SW480 (cell line): ENCODE data around the gene STARD3.

Experiments used
- DNase-seq: peaks from one replicate; pipeline ENCODE4 v3.0.0-alpha.2; 2016; ENCODE audit warnings: low spot score

STARD3 gene

GRCh38 chr17:39672522-39673334 is 35.8 kb downstream of the STARD3 start:
- DNase-seq, result no peak

GRCh38 chr17:39673335-39674081 is 36.6 kb downstream of the STARD3 start:
- DNase-seq, result no peak

GRCh38 chr17:39674179-39674578 is 37.2 kb downstream of the STARD3 start:
- DNase-seq, result no peak

GRCh38 chr17:39674702-39675389 is 37.9 kb downstream of the STARD3 start:
- peak; percentile 38 for DNase-seq

- no peak for DNase-seq
These were observed 38.6 kb downstream of the STARD3 start for GRCh38 chr17:39675390-39676082.

DNA sequence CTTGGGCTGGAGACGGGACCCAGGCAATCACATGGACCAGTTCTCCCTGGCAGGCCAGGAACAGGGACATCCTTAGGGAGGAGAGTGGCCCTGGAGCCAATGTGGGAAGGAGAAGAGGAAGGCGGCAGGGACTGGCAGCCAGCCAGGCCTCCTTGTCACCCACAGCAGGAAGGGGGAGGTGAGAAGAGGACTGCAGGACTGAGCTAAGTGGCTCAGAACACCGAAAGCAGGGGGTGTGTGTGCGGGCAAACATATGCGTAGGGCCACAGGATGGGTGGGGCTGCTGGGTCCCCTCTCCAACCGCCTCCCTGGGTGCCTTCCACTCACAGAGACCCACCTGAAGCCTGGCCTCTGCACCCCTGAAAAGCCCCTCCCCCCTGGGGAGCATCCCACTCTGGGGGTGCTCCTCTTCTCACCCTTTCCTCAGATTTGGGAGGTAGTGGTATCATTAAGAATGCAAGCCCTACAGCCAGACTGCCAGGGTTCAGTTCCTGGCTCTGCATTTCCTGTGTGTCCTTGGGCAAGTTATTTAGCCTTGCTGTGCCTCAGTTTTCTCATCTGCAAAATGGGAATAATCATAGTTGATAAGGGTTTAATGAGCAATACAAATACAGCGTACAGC is 39.4 kb downstream of the STARD3 start:
- DNase-seq, result peak; percentile 49

GRCh38 chr17:39677072-39677471 is 40.1 kb downstream of the STARD3 start:
- DNase-seq, result no peak

DNA sequence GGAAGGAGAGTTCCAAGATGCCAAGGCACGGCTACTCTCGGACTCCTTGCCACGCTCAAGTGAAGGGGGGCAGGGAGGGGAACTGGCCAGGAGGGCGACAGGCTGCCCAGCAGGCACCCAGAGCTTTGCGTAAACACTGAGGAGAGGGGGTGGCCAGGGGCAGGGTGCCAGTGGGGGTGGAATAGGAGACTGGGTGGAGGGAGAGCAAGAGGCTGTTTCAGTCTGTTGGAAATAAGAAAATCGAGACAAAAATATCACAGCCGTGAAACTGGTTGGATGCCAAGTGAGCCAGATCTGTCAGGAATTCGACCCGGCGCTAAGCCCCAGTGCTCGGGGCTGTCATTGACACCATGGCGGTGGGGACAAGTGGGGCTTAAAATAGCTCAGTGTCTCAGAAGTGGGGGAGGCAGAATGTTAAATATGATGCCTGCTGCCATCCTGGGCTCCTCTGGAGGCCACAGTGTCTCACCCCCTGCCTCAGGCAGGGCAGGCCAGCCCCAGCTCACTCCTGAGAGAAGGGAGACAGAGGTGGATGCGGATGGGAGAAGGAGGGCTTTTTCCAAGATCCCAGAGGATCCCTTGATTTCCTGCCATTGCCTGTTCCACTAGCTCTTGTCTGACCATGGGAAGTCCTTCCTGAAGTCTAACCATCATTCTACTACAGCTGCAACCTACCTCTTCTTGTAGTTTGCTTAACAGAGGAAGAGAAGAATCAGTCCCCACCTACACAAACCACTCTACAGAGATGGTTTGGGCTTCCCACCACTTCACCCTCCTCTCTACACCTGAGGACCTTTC is 40.8 kb downstream of the STARD3 start:
- no peak for DNase-seq

GRCh38 chr17:39678340-39679116 is 41.6 kb downstream of the STARD3 start:
- peak; percentile 68 for DNase-seq

GRCh38 chr17:39679521-39680192 is 42.7 kb downstream of the STARD3 start:
- no peak for DNase-seq

DNA sequence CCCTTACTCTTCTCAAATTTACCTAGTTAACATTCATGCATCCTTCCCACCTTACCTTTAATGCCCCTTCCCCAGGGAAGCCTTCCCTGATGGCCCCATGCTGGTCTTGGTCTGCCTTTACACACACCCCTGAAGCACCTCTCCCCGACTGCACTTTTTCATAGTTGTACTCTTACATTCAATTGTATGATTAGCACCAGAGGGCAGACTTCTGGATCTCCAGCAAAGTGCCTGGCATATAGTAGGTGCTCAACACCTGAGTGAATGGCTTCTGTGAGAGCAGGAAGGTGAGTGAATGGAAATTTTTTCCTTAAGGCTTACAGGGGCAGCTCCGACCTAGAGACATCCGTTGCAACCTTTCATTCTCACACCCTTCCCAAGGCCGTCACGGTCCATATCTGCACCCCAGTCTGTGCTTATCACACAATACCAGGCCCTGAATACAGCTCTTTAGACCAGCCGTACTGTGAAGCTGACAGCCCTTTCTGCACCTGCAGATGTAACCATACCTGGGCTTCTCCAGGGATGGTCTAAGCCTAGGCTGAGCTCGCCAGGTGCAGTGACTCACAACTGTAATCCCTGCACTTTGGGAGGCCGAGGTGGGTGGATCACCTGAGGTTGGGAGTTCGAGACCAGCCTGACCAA is 46.5 kb downstream of the STARD3 start:
- no peak for DNase-seq

DNA sequence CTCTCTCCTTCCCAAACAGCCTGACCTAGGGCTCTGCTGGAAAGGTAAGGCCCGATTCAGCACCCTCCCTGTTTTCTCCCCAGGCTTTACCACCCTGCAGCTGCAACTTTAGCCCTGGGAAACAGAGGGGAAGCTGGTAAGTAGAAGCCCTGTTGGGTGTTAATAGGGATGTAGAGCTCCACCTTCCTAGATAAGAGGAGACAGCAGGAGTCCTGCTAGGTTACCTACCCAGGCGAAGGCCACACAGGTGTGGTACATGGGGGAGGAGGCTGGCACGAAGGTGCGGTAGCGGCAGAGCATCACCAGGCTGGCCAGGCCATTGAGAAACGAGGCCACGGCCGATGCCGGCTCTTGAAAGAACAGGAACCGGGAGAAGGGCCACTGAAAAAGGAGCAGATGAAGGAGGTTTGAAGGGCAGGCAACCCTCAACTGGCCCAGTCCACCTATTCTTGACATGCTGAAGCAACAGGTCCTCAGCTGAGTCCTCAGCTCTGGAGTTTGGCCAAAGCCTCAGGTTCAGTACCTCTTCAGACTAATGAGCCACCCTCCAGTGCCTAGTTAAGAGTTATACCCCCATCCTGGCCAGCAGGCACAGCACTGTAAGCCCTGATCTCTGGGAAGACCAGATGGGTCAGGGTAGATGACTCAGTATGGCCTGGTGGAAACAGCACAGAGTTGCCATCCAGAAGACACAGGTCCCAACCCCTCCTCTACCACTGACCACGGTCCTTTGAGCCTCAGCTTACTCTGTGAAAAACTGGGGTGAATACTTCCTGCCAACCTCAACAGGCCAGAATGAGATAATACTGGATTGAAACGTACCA is 47.6 kb downstream of the STARD3 start:
- no peak for DNase-seq

GRCh38 chr17:39687101-39687545 is 50.2 kb downstream of the STARD3 start:
- no peak for DNase-seq

DNA sequence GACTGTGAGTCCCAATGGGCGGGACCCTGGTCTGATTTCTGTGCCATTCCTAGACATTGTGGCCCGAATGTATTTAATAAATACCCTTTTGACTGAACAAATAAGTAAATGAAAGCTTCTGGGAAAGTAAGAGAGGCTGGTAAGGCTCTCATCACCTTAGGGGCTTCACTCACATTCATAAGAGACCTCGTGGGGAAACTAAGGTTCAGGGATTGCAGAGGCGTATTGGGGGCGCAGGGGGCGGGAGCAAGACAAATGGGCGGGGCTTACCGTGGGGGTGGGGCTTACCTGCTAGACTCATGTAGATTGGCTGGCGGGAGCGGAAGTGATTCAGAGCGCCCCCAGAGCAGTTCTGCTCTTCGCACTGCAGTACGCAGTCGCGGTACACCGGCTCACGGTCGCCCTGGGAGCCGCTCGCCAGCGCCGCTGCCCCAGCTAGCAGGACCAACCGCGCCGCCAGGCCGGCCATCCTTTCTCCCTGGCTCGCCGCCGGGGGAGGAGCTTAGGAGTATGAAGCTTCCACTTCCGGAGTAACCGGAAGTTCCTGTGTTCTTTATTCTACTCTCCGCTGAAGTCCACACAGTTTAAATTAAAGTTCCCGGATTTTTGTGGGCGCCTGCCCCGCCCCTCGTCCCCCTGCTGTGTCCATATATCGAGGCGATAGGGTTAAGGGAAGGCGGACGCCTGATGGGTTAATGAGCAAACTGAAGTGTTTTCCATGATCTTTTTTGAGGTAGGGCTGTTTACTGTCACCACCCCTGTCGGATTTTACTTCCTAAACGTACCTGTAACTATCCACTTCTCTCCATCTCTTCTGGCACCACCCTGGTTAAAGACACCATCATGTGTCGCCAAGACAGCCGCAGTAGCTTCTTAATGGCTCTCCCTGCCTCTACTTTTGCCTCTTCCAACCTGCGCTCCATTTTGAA is 50.9 kb downstream of the STARD3 start, which contains the start of gene PGAP3:
TSS of gene PGAP3 (minus strand) at position 512 of the 929 bp plus-strand sequence. CDS start at position 469, 43 bp downstream.
- peak; percentile 95 for DNase-seq

DNA sequence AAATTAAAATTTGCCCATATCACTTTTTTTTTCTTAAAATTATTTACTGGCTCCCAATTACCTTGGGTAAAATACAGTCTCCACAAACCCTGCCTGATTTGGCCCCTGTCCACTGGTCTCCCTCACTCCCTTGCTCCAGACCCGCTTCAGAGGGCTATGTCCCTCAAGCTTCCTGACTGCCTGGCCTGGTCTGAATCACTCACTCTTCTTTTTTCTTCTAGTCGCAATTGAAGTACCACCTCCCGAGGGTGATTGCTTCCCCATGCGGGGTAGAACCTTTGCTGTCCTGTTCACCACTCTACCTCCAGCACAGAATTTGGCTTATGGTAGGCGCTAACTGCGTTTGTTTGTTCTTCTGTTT is 51.5 kb downstream of the STARD3 start:
- DNase-seq, result no peak

DNA sequence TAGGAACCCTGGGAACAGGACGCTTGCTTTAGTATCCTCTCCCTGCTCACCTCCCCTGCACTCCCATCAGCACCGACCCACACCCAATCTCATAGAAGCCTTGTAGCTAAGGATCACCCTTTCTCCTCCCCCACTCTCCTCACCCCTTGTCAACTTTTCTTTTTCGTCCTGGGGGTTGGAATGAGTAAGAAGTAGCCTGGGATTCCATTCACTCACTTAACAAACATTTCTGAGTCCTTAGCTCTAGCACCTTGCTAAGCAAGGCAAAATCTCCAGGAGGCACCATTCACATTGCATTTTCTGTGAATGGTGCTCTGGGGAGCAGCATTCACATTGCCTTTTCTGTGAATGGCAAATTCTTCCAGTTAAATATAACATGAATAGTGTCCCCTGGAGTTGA is 52.0 kb downstream of the STARD3 start:
- DNase-seq, result no peak

DNA sequence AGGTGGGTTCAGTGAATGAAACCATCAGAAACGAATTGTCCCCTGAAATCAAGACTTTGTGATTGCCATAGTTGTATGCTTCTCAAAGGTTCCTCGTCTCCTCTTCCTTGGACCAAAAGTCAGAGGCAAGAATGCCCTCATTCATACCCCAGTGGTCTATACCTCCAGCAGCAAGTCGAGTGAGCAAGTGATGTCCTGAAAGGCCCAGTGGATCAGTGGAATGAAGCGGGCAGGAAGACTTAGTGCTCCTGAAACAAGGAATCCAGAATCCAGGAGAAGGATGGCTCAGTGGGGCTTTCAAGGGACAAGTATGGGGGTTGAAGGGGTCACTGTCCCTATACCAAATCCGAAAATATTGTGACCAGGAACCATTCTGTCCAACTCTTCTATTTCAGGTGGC is 57.6 kb downstream of the STARD3 start:
- no peak for DNase-seq
